ENCODE data around the gene NEURL1B.

DNA sequence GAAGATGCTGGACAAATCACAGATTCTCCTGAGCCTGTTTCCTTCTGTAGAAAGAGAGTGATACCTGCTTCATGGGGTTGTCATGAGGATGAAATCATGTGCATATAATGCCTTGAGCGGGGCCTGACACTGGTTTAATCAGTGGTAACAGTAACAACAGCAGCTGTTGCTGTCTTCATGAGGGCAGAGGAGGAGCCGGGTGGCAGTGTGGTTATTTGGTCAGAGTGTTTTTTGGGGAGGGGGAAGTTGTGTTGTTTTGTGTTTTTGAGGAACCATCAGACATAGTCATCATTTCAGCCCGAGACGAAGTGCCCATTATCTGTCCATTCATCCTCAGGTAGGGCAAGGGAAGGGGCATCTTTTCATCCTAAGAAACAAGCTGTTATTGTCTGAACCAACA, 44.0 kb downstream of the NEURL1B start:
- TF ChIP-seq POLR2A (IDR thresholded peaks at IDR 0.05): no peak
- TF ChIP-seq, protein P1, sequence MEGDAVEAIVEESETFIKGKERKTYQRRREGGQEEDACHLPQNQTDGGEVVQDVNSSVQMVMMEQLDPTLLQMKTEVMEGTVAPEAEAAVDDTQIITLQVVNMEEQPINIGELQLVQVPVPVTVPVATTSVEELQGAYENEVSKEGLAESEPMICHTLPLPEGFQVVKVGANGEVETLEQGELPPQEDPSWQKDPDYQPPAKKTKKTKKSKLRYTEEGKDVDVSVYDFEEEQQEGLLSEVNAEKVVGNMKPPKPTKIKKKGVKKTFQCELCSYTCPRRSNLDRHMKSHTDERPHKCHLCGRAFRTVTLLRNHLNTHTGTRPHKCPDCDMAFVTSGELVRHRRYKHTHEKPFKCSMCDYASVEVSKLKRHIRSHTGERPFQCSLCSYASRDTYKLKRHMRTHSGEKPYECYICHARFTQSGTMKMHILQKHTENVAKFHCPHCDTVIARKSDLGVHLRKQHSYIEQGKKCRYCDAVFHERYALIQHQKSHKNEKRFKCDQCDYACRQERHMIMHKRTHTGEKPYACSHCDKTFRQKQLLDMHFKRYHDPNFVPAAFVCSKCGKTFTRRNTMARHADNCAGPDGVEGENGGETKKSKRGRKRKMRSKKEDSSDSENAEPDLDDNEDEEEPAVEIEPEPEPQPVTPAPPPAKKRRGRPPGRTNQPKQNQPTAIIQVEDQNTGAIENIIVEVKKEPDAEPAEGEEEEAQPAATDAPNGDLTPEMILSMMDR (IDR thresholded peaks at IDR 0.05 in 8 of 11, conservative IDR thresholded peaks at IDR 0.05 in 3 of 11): no peak
- TF ChIP-seq POLR2AphosphoS5 (IDR thresholded peaks at IDR 0.05): no peak

All from spleen (tissue), 7 donors.